ENCODE data around the gene CCNL2.
"Not testable (repeated sequence)": the region's sequence is repeated elsewhere in the genome, so short reads cannot be mapped to it uniquely, and the experiment has no call there.

CCNL2 gene

DNA sequence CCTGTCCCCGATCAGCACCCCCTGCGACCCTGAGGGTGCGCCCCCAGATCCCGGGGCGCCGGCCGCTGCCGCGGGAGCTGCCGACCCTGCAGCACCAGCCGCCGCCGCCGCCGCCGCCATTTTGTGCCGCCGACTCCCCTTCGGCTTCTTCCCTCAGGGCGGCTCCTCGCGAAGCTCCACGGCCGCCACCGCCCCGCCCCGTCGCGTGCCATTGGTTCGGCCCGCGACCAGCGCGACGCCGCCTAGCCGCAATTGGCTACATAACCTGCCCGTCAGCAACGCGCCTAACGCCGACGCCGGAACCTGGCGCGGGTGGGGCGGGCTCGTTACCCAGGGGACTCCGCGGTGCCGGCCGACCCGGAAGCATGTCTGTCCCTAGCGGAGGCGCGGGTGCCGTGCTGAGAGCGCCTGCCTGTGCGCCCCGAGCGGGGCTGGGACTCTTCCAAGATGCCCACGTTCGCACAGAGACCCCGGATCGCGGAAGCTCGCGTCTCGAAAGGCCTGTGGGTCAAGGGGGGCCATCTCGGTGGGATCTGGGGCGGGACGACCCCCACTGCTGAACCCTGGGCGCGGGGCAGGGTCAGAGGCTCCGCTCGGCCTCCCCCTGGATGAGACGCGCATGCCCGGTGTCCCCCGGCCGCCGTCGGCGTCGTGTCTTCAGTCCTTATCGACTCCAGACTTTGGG is at the start of gene CCNL2:
TSS of gene CCNL2 (minus strand) at position 149 of the 685 bp plus-strand sequence. CDS start at position 120, 29 bp downstream.
- DNase-seq: peak; percentile 99

DNA sequence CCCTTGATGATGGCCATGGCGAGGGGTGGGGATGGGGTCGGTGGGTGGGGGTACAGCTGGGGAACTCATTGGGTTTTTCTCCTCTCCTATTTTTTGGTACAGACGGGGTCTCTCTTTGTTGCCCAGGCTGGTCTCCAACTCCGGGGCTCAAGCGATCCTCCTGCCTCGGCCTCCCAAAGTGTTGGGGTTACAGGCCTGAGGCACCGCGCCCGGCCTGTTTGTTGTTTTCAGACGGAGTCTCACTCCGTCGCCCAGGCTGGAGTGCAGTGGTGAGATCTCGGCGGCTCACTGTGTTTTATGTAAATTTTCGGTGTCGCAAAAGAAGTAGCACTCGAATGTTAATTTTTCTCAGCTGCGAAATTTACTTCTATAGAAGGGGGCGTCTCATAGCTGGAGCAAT is 47.5 kb upstream of the CCNL2 start:
- not testable (repeated sequence) for DNase-seq

DNA sequence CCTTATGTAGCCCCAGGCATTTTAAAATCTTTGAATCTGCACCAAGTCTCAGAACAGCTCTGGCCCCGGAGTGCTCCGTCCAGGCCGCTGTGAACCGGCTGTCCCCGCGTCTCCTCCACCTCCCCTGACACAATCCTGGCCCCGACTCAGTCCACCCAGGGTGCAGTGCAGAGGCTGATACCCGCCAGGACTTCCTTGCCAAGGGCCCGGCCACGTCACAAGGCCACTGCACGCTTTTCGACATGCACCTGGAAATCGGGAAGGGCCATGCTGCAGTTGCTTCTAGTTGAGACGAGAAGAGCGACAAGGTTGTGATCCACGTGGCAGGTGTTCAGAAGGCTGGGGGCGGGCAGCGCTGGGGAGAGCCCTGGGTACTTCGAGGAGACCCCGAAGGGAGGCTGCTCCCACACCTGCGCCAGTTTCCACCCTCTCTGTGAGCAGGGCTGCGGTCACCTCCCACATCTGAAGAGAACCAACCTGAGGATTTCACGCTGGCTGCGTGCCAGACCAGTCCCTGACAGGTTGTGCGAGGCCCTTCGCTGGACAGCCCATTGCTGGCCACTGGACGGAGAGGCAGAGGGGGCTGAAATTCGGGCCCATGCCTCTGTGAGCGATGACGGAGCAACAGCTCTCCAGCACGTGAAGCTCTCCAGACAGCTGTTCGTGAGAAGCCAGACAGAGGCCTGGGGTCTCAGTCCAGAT is 43.1 kb upstream of the CCNL2 start:
- DNase-seq: no peak

DNA sequence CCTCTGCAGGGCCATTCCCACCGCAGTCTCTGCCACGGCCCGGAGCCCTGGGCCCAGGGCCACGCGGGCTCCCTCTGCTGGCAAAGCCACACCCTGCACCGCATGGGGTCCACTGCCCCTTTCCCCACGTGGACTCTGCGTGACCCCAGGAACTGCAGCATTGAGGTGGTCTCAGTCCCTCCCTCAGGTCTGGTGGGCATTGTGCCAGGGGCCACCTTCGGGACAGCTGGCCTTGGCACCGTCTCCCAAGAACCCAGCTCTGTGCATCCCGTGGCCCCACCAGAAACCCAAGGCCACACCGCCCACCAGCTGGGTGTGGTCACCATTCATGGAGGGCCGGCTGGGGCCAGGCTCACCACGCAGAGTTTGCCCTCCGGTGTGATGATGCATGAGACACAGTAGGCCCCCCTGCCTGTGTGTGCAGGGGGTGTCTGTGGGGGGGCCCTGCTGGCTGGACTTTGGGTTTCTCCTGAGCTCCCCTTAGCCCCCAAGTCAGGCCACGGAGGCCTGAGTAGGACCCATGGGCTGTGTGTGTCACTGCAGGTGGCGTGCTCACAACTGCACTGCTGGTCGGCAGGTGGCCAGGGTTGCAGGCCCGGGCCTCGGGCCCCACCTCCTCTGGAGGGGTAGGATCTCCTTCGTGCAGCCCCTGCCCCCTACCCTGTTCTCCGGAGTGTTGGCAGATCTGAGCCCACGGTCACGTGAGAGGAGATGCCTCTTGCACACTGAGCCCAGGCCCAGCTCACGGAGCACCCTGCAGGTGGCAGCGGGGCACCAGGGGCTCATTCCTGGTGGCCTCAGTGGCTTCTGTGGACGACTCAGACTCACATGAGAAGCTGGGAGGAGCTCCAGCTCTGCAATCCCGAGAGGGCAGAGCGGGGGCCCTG is 42.1 kb upstream of the CCNL2 start:
- peak; percentile 35 to 66 for DNase-seq

DNA sequence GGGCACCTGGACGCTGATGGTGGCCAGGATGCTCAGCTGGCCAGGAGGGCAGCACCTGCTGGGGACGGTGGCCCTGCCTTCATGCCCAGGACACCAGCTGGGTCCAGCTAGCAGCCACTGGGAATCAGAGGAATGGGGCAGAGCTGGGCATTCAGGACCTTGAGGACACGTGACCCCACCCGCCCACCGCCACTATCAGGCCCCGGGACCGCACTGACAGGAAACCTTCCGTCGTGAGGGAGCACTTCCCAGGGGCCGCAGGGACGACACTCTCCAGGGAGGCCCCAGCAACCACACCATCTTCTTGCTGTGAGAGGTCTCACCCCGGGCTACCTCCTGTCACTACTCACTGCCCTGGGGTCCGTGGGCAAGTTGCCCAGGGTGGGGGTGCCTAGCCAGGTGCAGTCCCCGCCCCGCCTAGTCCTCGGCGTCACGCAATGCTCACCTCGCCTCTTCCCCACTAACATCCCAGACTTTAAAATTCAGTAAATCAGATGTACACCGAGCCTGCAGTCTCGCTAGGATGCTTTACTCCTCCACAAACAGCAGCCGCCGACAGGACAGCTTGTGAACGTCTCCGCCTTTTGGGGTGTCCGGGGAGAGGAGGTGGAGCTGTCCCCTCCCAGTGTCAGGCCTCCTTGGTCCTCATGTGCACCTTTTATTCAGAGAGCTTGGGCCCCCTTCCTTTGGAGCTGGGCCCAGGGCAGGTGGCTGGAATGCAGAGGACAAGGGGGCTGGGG is 41.3 kb upstream of the CCNL2 start:
- DNase-seq: no peak

DNA sequence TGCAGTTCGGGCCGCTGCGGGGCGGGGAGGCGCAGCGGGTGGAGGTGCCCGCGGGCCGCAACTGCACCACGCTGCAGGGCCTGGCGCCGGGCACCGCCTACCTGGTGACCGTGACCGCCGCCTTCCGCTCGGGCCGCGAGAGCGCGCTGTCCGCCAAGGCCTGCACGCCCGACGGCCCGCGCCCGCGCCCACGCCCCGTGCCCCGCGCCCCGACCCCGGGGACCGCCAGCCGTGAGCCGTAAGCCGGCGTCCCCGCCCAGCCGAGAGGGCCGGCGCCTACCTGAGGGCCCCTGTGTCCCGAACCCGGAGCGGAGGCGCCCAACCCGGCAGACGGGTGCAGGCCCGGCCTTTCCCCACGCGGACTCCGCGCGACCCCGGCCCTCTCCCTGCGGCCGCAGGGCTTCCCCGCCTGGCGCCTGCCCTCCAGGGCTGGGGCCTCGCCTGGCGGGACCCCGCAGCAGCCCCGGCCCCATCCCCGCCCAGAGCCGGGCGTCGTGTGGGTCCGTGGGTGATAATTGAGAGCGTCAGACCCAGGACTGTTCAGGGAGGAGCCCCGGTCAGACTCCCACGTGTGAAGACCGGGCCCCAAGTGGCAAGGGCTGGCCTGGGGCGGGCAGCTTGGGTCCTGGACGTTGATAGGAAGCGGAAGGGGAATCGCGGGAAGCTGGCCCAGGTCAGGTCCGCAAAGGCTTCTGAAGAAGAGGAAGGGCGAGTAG is 40.6 kb upstream of the CCNL2 start:
- DNase-seq: no peak

DNA sequence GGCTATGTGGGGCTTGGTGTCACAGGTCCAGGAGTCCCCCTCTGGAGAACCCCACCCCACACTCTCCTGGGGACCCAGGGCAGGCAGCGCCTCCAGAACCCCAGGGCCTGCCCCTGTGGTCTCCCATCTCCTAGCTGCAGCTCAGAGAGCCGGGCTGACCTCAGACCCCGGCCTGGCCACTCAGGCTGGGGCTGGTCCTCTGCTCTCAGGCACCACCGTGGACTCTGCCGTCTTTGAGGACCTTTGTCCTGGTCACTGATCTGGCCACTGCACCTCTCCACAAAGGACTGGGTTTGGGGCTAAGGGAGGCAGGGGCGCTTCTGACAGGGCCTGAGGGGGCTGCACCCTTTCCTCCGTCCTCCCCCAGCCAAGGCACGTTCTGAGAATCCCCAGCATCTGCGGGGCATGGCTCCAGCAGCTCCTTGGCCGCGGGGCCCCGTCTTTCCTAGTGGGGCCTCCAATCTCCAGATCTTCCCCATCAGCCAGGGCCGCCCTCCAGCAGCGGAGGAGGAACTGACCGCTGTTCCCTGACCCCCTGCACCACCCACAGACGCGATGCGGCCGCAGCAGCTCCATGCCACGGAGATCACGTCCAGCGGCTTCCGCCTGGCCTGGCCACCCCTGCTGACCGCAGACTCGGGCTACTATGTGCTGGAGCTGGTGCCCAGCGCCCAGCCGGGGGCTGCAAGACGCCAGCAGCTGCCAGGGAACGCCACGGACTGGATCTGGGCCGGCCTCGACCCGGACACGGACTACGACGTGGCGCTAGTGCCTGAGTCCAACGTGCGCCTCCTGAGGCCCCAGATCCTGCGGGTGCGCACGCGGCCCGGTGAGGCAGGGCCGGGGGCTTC is 39.6 kb upstream of the CCNL2 start:
- DNase-seq: no peak

DNA sequence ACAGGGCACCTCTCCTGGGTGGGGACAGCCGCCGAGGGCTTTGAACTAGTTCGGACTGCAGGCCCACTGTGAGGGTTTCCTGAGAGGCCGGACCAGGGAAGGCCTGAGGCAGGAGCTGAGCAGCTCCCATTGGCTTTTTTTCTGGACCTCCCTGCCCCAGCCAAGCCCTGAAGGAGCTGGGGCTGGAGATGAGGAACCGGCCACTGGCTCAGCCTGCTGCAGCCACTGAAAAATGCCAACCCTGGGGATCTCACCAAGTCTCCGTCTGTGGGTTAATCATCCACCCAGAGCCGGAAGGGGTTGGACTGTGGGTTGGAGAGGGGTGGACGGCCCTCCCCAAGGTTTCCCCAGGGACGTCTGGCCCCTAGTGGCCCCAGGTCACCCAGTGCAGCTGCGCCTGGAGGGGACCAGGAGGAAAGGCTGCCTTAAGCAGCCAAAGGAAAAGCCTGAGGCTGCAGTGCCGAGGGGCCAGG is 38.8 kb upstream of the CCNL2 start:
- no peak for DNase-seq

DNA sequence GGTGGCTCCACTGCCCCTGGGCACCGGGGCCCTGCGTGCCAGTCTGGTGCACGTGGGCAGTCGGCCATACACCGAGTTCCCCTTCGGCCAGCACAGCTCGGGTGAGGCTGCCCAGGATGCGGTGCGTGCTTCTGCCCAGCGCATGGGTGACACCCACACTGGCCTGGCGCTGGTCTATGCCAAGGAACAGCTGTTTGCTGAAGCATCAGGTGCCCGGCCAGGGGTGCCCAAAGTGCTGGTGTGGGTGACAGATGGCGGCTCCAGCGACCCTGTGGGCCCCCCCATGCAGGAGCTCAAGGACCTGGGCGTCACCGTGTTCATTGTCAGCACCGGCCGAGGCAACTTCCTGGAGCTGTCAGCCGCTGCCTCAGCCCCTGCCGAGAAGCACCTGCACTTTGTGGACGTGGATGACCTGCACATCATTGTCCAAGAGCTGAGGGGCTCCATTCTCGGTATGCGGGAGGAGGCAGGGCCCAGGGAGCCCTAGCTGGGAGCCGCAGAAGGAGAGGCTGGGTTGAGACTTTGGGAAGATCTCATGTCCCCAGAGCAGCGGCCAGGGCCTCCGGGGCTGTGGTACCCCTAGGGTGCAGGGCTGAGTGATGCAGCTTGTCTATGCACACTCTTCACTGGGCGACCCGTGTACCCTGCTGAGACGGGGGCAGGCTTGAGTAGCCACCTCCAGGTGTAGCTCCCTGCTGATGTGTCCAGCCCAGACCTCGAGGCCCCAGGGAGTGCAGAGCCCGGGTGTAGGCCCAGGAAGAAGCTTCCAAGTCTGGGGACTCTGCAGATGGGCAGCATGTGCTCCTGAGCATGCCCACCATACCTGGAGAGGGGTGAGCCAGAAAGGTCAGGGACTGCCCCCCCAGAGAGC is 38.1 kb upstream of the CCNL2 start:
- DNase-seq: no peak

DNA sequence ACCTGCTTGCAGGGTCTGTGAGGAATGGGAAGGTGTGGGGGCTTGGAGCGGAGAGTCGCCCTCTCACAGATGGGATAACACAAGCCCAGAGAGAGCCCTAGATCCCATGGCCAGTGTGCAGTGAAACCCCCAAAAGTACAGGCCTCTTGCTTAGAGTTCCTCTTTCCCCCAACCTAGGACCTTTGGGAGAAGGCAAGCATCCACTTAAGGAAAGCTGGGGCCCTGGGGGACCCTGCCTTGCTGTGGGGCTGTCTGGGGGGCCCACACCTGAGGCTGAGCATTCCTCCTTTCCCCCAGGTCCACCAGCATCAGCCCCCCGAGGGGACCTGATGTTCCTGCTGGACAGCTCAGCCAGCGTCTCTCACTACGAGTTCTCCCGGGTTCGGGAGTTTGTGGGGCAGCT is 37.5 kb upstream of the CCNL2 start:
- DNase-seq: no peak

DNA sequence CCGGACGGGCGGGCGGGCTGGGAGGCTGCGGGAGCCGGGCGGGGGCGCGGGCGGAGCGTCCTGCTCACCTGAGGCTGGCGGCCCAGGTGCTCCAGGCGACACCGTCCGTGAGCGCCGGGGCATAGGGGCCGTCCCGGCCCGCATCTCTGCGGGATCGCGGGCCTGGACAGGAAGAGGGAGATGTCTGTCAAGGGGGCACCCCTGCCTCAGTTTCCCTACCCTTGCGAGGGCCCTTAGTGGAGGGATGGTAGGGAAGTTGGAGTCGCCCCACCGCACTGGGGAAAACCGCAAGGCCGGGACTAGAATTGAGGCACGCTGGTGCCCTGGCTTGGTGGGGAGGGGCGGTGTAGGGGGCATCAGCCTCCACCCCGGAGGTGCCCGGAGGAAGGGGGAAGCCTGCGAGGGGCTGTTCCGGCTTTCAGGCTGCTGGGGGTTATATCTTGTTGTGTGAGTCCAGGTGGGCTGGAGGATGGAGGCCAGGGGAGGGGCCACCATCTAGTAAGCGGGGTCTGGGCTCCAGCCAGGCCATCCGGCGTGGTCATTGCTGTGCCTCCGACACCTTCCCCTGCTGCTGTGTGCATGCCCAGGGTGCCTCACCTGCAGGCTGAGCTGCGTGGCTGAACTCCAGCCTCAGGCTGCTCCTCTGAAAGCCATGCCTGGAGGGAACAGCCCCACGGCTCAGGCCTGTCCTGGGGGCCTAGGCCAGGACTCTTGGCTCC is 36.9 kb upstream of the CCNL2 start:
- no peak for DNase-seq

DNA sequence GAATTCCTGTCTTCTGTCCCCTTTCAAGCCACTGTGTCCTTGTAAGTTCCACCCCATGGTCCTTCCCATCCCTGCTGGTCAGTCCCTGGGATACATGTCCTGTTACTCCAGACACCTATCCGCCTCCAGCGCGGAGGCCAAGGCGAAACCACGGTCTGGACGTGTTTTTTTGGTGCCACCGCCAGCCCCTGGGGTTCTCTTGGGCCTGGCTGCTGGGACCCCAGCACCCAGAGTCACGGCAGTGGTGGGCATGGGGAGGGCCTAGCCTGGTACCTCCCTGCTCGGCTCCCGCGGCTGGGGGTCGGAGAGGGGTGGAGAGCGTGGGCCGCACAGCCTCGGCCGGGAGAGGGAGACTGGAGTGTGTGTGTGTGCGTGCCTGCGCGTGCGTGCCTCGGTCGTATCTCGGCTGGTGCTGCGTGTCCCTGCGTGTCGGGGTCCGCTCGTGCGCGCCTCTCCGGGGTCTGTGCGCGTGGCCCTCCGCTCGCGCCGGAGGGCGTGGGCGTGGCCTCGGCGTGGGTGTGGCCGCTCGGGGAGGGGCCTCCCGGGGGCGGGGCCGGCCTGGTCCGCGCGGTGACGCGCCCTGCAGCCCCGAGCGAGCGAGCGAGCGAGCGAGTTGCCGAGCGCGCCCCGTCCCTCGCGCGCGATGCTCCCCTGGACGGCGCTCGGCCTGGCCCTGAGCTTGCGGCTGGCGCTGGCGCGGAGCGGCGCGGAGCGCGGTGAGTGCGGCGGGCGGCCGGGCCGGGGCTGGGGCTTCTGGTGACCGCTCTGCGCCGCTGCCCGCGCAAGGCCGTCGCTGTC is 36.2 kb upstream of the CCNL2 start, which contains the start of gene VWA1:
TSS of gene VWA1 (plus strand) at position 585 of the 798 bp plus-strand sequence. CDS start at position 644, 59 bp downstream.
- DNase-seq: peak; percentile 57 to 71

DNA sequence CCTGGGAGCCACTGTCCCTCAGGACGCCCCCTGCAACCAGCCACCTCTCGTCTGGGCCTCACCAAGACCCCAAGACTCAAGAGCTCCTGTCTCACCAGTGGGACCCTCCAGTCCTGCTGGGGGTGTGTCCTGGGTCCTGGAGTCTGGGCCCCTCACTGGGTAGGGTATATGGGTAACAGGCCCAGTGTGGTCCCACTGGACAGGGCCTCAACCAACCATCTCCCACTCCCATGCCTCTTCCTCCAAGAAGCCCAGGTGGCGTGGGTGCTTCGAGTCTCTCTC is 35.6 kb upstream of the CCNL2 start:
- no peak for DNase-seq

DNA sequence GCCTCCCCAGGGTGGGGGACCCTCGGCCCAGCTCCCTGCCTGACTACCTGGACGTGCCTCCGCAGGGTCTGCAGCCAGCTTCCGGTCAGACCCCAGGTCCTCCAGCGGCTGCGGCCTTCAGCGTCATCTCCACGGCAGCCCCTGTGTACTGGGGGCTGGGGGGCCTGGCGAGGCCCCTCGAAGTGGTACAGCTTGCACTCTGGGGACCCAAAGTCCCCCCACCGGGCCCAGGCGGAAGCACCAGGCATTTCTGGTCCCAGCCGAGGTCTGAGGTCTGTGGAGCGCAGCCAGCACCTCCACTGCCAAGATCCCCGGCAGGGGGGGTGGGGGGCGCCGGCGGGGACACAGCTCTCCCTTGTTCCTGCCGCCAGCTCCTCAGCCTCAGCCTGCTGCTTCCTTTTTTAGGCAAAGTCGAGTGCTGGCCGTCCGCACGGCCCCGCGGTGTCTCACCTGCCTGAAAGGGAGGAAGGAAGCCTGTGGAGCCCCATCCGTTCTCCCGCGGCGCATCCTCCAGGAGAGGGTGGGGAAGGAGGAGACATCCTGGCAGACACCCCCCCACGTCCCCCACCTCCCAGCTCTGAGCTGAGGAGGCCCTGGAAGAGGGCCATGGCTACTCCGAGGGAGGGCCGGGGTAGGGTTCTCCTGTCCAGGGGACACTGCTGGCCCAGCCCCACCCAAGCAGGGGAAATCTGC is 35.1 kb upstream of the CCNL2 start:
- no peak for DNase-seq

DNA sequence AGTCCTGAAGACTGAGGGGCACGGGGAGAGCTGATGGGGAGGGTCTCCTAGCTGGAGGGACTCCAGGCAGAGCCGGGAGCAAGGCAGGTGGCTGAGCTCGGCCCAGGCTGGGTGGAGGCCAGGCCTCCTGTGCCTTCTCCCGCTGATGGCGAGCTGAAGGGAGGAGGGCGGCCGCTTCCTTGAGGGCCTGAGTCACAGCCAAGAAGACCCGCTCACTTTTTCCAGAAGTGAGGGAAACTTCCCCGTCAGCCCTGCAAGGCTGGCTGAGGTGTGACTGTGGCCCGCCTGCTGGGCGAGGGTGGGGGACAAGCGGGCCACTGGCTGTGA is 34.6 kb upstream of the CCNL2 start:
- peak; percentile 52 to 68 for DNase-seq

DNA sequence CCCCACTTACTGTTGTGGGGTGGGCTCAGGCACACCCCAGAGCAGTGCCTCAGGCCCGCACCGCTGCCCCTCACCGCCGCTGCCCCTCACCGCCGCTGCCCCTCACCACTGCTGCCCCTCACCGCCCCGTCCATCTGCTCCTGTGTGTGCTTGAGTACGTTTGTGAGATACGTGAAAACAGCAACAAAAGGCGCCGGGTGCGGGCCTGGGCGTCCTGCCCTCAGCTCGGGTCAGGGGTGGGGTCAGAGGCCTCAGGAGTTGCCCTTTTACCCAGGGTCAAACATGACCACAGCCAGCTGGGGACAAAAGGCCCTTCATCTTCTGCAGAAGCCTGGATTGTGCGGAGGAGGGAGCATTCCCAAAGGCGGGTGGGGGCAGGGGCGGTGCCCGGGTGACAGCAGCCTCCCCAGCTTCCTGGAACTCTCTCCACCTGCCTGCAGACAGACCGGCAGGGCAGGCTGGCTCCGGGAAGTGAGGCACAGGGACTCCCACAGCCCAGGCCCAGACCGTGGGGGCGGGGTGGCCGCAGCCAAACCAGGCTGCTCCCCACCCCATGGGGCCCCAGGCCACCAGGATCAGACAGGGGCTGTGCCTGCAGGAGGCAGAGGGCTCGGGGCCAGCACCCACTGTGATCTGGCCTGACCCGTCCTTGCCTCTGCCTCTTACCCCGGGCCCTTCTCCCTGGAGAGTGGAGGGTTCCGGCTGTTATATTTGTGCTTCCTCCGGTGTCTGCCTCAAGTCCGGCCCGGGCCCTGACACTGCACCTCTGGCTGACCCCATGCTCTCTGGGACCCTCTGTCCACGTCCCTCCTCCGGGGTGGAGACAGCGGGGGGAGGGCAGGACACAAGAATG is 34.0 kb upstream of the CCNL2 start:
- DNase-seq: no peak
